GM21381 (cell line): ENCODE data around the gene USP13.

Experiments
- ATAC-seq: cut with Tn5 transposase; IDR thresholded peaks from one replicate; pipeline ENCODE4 v1.9.1; 2021; ENCODE audit warnings: mild to moderate bottlenecking, moderate library complexity; ENCODE audit not compliant: unreplicated experiment

The USP13 gene

GRCh38 chr3:179731544-179731943 lies 78.7 kb downstream of the USP13 start:
- ATAC-seq: no peak

GRCh38 chr3:179732661-179733348 lies 80.0 kb downstream of the USP13 start:
- no peak for ATAC-seq

GRCh38 chr3:179733797-179734196 lies 81.0 kb downstream of the USP13 start:
- ATAC-seq: no peak

- no peak for ATAC-seq
These were observed 81.8 kb downstream of the USP13 start for GRCh38 chr3:179734497-179735281.

- no peak for ATAC-seq
These were observed 82.5 kb downstream of the USP13 start for GRCh38 chr3:179735321-179735720.

GRCh38 chr3:179738998-179739397 lies 86.2 kb downstream of the USP13 start:
- ATAC-seq: no peak

- no peak for ATAC-seq
These were observed 87.2 kb downstream of the USP13 start for GRCh38 chr3:179739816-179740594.

- ATAC-seq: no peak
These were observed 91.1 kb downstream of the USP13 start for GRCh38 chr3:179743913-179744312.

- ATAC-seq: no peak
These were observed 91.8 kb downstream of the USP13 start for GRCh38 chr3:179744667-179745066.

- ATAC-seq: no peak
These were observed 92.2 kb downstream of the USP13 start for GRCh38 chr3:179745079-179745478.

- ATAC-seq: no peak
These were observed 92.9 kb downstream of the USP13 start for GRCh38 chr3:179745716-179746115.

- ATAC-seq: no peak
These were observed 98.0 kb downstream of the USP13 start for GRCh38 chr3:179750720-179751328.

GRCh38 chr3:179760944-179761343 lies 108.1 kb downstream of the USP13 start:
- no peak for ATAC-seq

- no peak for ATAC-seq
These were observed 112.6 kb downstream of the USP13 start for GRCh38 chr3:179765396-179765795.

GRCh38 chr3:179766416-179767133 lies 113.7 kb downstream of the USP13 start:
- ATAC-seq: no peak

GRCh38 chr3:179768080-179768479 lies 115.2 kb downstream of the USP13 start:
- no peak for ATAC-seq

GRCh38 chr3:179769411-179770247 lies 116.8 kb downstream of the USP13 start:
- ATAC-seq: no peak

- no peak for ATAC-seq
These were observed 119.0 kb downstream of the USP13 start for GRCh38 chr3:179771797-179772196.

- ATAC-seq: no peak
These were observed 119.5 kb downstream of the USP13 start for GRCh38 chr3:179772297-179772696.
